Measurements from ENCODE around the gene ZNF442. TPM values are rescaled to one million over a fixed set of nuclear protein-coding genes. Genes with fewer than 3 reads are reported as not detected.

ZNF442 gene
- total RNA-seq, 2 donors from 2014 or later = 0.47 to 3.2 TPM

Other genes starting within 250 kb of the ZNF442 start
- gene ZNF20, start 225.3 kb downstream of the ZNF442 start, total RNA-seq = 1 to 10 TPM; 2.7 to 4.4 TPM
- gene ZNF625, start 208.9 kb downstream of the ZNF442 start, total RNA-seq = 1 to 10 TPM; 5.1 to 7.8 TPM
- 10 to 100 TPM; 12.1 to 20.9 TPM for gene ZNF136, start 202.6 kb downstream of the ZNF442 start, total RNA-seq
- gene ZNF44, start 70.8 kb downstream of the ZNF442 start, total RNA-seq = 10 to 100 TPM; 11.7 to 15.7 TPM
- 1 to 10 TPM; 2.3 TPM for gene ZNF563, start 32.0 kb downstream of the ZNF442 start, total RNA-seq
- 1 to 10 TPM; 3.2 to 6.4 TPM for gene ZNF799, start 35.6 kb upstream of the ZNF442 start, total RNA-seq
- 1 to 10 TPM; 2.2 to 2.5 TPM for gene ZNF443, start 75.3 kb upstream of the ZNF442 start, total RNA-seq
- 1 to 10 TPM; 1.3 to 1.6 TPM for gene ZNF709, start 119.1 kb upstream of the ZNF442 start, total RNA-seq
- 10 to 100 TPM; 12.5 to 13.2 TPM for gene ZNF564, start 185.8 kb upstream of the ZNF442 start, total RNA-seq
- 10 to 100 TPM; 12.5 to 15.6 TPM for gene ZNF490, start 245.1 kb upstream of the ZNF442 start, total RNA-seq
- gene ZNF791, start 245.2 kb upstream of the ZNF442 start, total RNA-seq = 10 to 100 TPM; 28.7 to 29.1 TPM